Keratinocyte (primary cell): ENCODE data around the gene TMCC1.
"Not testable (repeated sequence)": the region's sequence is repeated elsewhere in the genome, so short reads cannot be mapped to it uniquely, and the experiment has no call there.

Experiments
- EZH2 ChIP-seq: IDR thresholded peaks from one replicate; pipeline ENCODE4 v1.6.1; 2012; ENCODE audit warnings: inconsistent platforms, mild to moderate bottlenecking, low read length, moderate library complexity
- TF ChIP-seq, protein P1 (sequence below), 3 experiments: IDR thresholded peaks in 1 of 3; conservative IDR thresholded peaks in 1 of 3; optimal IDR thresholded peaks in 1 of 3; 2 replicates in 2 of 3; 3 replicates in 1 of 3; pipeline versions ENCODE3 to v1.5.1; 2011; ENCODE audit warnings: low read length in 3 of 3, mild to moderate bottlenecking in 3 of 3, moderate library complexity in 2 of 3, control low read depth in 1 of 3, inconsistent platforms in 1 of 3; ENCODE audit not compliant: insufficient read depth in 2 of 3; ENCODE audit errors: extremely low read depth in 1 of 3

DNA sequence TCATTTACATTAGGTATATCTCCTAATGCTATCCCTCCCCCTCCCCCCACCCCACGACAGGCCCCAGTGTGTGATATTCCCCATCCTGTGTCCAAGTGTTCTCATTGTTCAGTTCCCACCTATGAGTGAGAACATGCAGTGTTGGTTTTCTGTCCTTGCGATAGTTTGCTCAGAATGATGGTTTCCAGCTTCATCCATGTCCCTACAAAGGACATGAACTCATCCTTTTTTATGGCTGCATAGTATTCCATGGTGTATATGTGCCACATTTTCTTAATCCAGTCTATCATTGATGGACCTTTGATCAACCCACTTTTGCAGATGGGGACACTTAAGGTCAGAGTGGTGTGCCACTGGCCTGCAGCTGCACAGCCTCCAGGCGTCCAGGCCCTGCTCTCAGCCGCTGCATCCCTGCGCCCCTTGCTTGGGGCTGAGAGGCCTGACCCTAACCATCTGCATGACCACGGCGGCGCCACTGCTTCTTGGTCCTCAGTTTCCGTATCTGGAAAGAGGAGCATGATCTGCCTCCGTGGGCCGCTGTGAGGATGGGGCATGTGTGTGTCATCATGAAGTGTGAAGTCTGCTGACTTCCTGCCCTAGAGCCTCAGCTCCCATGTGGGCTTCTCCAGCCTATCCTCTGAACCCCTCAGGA lies 282.6 kb downstream of the TMCC1 start:
- TF ChIP-seq, protein P1, sequence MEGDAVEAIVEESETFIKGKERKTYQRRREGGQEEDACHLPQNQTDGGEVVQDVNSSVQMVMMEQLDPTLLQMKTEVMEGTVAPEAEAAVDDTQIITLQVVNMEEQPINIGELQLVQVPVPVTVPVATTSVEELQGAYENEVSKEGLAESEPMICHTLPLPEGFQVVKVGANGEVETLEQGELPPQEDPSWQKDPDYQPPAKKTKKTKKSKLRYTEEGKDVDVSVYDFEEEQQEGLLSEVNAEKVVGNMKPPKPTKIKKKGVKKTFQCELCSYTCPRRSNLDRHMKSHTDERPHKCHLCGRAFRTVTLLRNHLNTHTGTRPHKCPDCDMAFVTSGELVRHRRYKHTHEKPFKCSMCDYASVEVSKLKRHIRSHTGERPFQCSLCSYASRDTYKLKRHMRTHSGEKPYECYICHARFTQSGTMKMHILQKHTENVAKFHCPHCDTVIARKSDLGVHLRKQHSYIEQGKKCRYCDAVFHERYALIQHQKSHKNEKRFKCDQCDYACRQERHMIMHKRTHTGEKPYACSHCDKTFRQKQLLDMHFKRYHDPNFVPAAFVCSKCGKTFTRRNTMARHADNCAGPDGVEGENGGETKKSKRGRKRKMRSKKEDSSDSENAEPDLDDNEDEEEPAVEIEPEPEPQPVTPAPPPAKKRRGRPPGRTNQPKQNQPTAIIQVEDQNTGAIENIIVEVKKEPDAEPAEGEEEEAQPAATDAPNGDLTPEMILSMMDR (optimal IDR thresholded peaks at IDR 0.05 in 1 of 3, IDR thresholded peaks at IDR 0.05 in 1 of 3, conservative IDR thresholded peaks at IDR 0.05 in 1 of 3; ENCODE audit: extremely low read depth in 1 of 3, insufficient read depth in 2 of 3, low read length in 3 of 3): not testable (repeated sequence)
- not testable (repeated sequence) for TF ChIP-seq EZH2
